ENCODE measurements around the gene PMCH. TPM values are rescaled to one million over a fixed set of nuclear protein-coding genes. Genes with fewer than 3 reads are reported as not detected.
"Not testable (repeated sequence)": the region's sequence is repeated elsewhere in the genome, so short reads cannot be mapped to it uniquely, and the experiment has no call there.

Gene PMCH
- not detected for total RNA-seq

GRCh38 chr12:102197789-102198188, at the start of gene PMCH:
Gene PMCH (minus strand): TSS chr12:102197833. CDS start chr12:102197770, 63 bp downstream.
- POLR2A ChIA-PET: no interaction called here
- peaks cover 15% of the 10 kb centered on the region for H3K36me3 Mint-ChIP-seq
- H3K4me3 Mint-ChIP-seq: no peak within 1 kb of the TSS
- ATAC-seq (ENCODE audit: low read depth) (peak; percentile 78), DNase-seq (no peak)
- H3K4me1 Mint-ChIP-seq: peaks cover 1% of the 10 kb centered on the region
- no peaks in the 10 kb centered on the region for H3K9me3 Mint-ChIP-seq
- H3K27me3 Mint-ChIP-seq: no peaks in the 10 kb centered on the region
- H3K27ac Mint-ChIP-seq: no peak within 1 kb of the TSS

GRCh38 chr12:102240859-102241258, 43.2 kb upstream of the PMCH start:
- ATAC-seq (ENCODE audit: low read depth); H3K4me3 Mint-ChIP-seq; POLR2A ChIA-PET; H3K27me3 Mint-ChIP-seq; H3K27ac Mint-ChIP-seq; H3K4me1 Mint-ChIP-seq; DNase-seq; H3K36me3 Mint-ChIP-seq: not testable (repeated sequence)
- peaks cover 19% of the 10 kb centered on the region for H3K9me3 Mint-ChIP-seq

GRCh38 chr12:102234599-102234998, 37.0 kb upstream of the PMCH start:
- Mint-ChIP-seq H3K27me3 (peaks cover 13% of the 10 kb centered on the region), H3K9me3 (peaks cover 13% of the 10 kb centered on the region), H3K36me3 (no peaks in the 10 kb centered on the region), H3K27ac (no peak overlapping the region), H3K4me3 (no peak overlapping the region), H3K4me1 (no peaks in the 10 kb centered on the region)
- ATAC-seq (ENCODE audit: low read depth) (no peak), DNase-seq (no peak)
- POLR2A ChIA-PET: no interaction called here

GRCh38 chr12:102232446-102232845, 34.8 kb upstream of the PMCH start:
- Mint-ChIP-seq H3K9me3 (no peaks in the 10 kb centered on the region), H3K36me3 (no peaks in the 10 kb centered on the region), H3K27me3 (peaks cover 17% of the 10 kb centered on the region), H3K4me1 (no peaks in the 10 kb centered on the region), H3K4me3 (no peak overlapping the region), H3K27ac (no peak overlapping the region)
- ATAC-seq (ENCODE audit: low read depth): no peak
- DNase-seq: no peak
- POLR2A ChIA-PET: no interaction called here

- H3K4me1 Mint-ChIP-seq: no peaks in the 10 kb centered on the region
- no peaks in the 10 kb centered on the region for H3K9me3 Mint-ChIP-seq
- ATAC-seq (ENCODE audit: low read depth): no peak
- no peak overlapping the region for H3K27ac Mint-ChIP-seq
- H3K4me3 Mint-ChIP-seq: no peak overlapping the region
- DNase-seq: no peak
- H3K27me3 Mint-ChIP-seq: peaks cover 17% of the 10 kb centered on the region
- H3K36me3 Mint-ChIP-seq: no peaks in the 10 kb centered on the region
- POLR2A ChIA-PET: no interaction called here
Measured at GRCh38 chr12:102232036-102232435, 34.4 kb upstream of the PMCH start.

GRCh38 chr12:102227954-102228353, 30.3 kb upstream of the PMCH start:
- ATAC-seq (ENCODE audit: low read depth): no peak
- no peak for DNase-seq
- POLR2A ChIA-PET: no interaction called here
- Mint-ChIP-seq H3K27ac (no peak overlapping the region), H3K27me3 (peaks cover 13% of the 10 kb centered on the region), H3K4me3 (no peak overlapping the region), H3K9me3 (no peaks in the 10 kb centered on the region), H3K36me3 (no peaks in the 10 kb centered on the region), H3K4me1 (no peaks in the 10 kb centered on the region)

GRCh38 chr12:102220736-102221135, 23.1 kb upstream of the PMCH start:
- ATAC-seq (ENCODE audit: low read depth) (no peak), DNase-seq (no peak)
- Mint-ChIP-seq H3K4me1 (no peaks in the 10 kb centered on the region), H3K4me3 (no peak overlapping the region), H3K9me3 (no peaks in the 10 kb centered on the region), H3K27ac (no peak overlapping the region), H3K27me3 (peaks cover 1% of the 10 kb centered on the region), H3K36me3 (no peaks in the 10 kb centered on the region)
- POLR2A ChIA-PET: no interaction called here

GRCh38 chr12:102215992-102216691, 18.5 kb upstream of the PMCH start:
- no peaks in the 10 kb centered on the region for H3K9me3 Mint-ChIP-seq
- H3K27me3 Mint-ChIP-seq: no peaks in the 10 kb centered on the region
- POLR2A ChIA-PET: no interaction called here
- no peaks in the 10 kb centered on the region for H3K36me3 Mint-ChIP-seq
- H3K4me3 Mint-ChIP-seq: no peak overlapping the region
- DNase-seq: no peak
- H3K4me1 Mint-ChIP-seq: no peaks in the 10 kb centered on the region
- H3K27ac Mint-ChIP-seq: no peak overlapping the region
- no peak for ATAC-seq (ENCODE audit: low read depth)

GRCh38 chr12:102204025-102204424, 6.4 kb upstream of the PMCH start:
- ATAC-seq (ENCODE audit: low read depth): no peak
- no peak for DNase-seq
- no peak overlapping the region for H3K4me3 Mint-ChIP-seq
- H3K36me3 Mint-ChIP-seq: peaks cover 53% of the 10 kb centered on the region
- H3K27ac Mint-ChIP-seq: no peak overlapping the region
- H3K27me3 Mint-ChIP-seq: no peaks in the 10 kb centered on the region
- H3K9me3 Mint-ChIP-seq: peaks cover 9% of the 10 kb centered on the region
- H3K4me1 Mint-ChIP-seq: no peaks in the 10 kb centered on the region
- POLR2A ChIA-PET: no interaction called here

- Mint-ChIP-seq H3K4me1 (no peaks in the 10 kb centered on the region), H3K27me3 (no peaks in the 10 kb centered on the region), H3K36me3 (peaks cover 42% of the 10 kb centered on the region), H3K4me3 (no peak overlapping the region), H3K27ac (no peak overlapping the region), H3K9me3 (peaks cover 6% of the 10 kb centered on the region)
- POLR2A ChIA-PET: no interaction called here
- no peak for DNase-seq
- no peak for ATAC-seq (ENCODE audit: low read depth)
Measured at GRCh38 chr12:102202556-102202955, 4.9 kb upstream of the PMCH start.

- no peaks in the 10 kb centered on the region for H3K4me1 Mint-ChIP-seq
- POLR2A ChIA-PET: no interaction called here
- no peak for ATAC-seq (ENCODE audit: low read depth)
- no peak for DNase-seq
- H3K36me3 Mint-ChIP-seq: peaks cover 34% of the 10 kb centered on the region
- peaks cover 2% of the 10 kb centered on the region for H3K9me3 Mint-ChIP-seq
- H3K4me3 Mint-ChIP-seq: no peak overlapping the region
- H3K27ac Mint-ChIP-seq: no peak overlapping the region
- H3K27me3 Mint-ChIP-seq: no peaks in the 10 kb centered on the region
Measured at GRCh38 chr12:102201436-102202061, 3.9 kb upstream of the PMCH start.

- peaks cover 11% of the 10 kb centered on the region for H3K36me3 Mint-ChIP-seq
- no peak for ATAC-seq (ENCODE audit: low read depth)
- DNase-seq: no peak
- H3K27me3 Mint-ChIP-seq: no peaks in the 10 kb centered on the region
- H3K4me1 Mint-ChIP-seq: peaks cover 1% of the 10 kb centered on the region
- no peak overlapping the region for H3K4me3 Mint-ChIP-seq
- POLR2A ChIA-PET: no interaction called here
- no peak overlapping the region for H3K27ac Mint-ChIP-seq
- H3K9me3 Mint-ChIP-seq: no peaks in the 10 kb centered on the region
Measured at GRCh38 chr12:102195826-102196225, 1.8 kb downstream of the PMCH start.

- Mint-ChIP-seq H3K27me3 (no peaks in the 10 kb centered on the region), H3K4me1 (no peaks in the 10 kb centered on the region), H3K9me3 (no peaks in the 10 kb centered on the region), H3K4me3 (no peak overlapping the region), H3K27ac (no peak overlapping the region), H3K36me3 (peaks cover 18% of the 10 kb centered on the region)
- DNase-seq (no peak), ATAC-seq (ENCODE audit: low read depth) (no peak)
- POLR2A ChIA-PET: no interaction called here
Measured at GRCh38 chr12:102182635-102183034, 15.0 kb downstream of the PMCH start.

- Mint-ChIP-seq H3K4me3 (no peak overlapping the region), H3K27ac (no peak overlapping the region), H3K9me3 (no peaks in the 10 kb centered on the region), H3K36me3 (peaks cover 14% of the 10 kb centered on the region), H3K27me3 (no peaks in the 10 kb centered on the region), H3K4me1 (no peaks in the 10 kb centered on the region)
- POLR2A ChIA-PET: no interaction called here
- ATAC-seq (ENCODE audit: low read depth) (no peak), DNase-seq (no peak)
Measured at GRCh38 chr12:102174761-102175160, 22.9 kb downstream of the PMCH start.

All from activated naive CD8-positive, alpha-beta T cell treated with anti-CD3 and anti-CD28 coated beads, Interleukin-2, amount 10 ng/mL, durations not matched to agents 7 days and 5 days (primary cell).